Measurements from ENCODE around the gene MALRD1.

- TF ChIP-seq EZH2phosphoT487 (IDR thresholded peaks at IDR 0.05; ENCODE audit: insufficient read depth, low read depth) (no peak; the same call in 1 of the 2 replicates), EZH2 (IDR thresholded peaks at IDR 0.05; ENCODE audit: insufficient read depth, poor library complexity, severe bottlenecking) (no peak)
These were observed 700.7 kb downstream of the MALRD1 start for GRCh38 chr10:19749185-19749729.

Data from GM23248 (cell line).